ENCODE measurements around the gene TSPAN9. TPM values are rescaled to one million over a fixed set of nuclear protein-coding genes. Genes with fewer than 3 reads are reported as not detected.
A peak's percentile ranks its signal among the peaks of the same experiment; 100 is the strongest.

Gene TSPAN9
- total RNA-seq, 1 donor from 2014 or later: 81.2 TPM

GRCh38 chr12:3119192-3119755 lies 42.1 kb downstream of the TSPAN9 start:
- no peak for TF ChIP-seq CTCF (IDR thresholded peaks at IDR 0.05)
- H3K27me3 ChIP-seq: no peaks in the 10 kb centered on the region
- peaks cover 49% of the 10 kb centered on the region for H3K4me1 ChIP-seq
- no peak overlapping the region for H3K4me3 ChIP-seq
- intact Hi-C loops (cut with DNase I): no loop called here
- H3K9me3 ChIP-seq: no peaks in the 10 kb centered on the region
- DNase-seq (no peak), ATAC-seq (peak; percentile 66)
- H3K27ac ChIP-seq: peak overlapping the region; percentile 75
- H3K36me3 ChIP-seq: no peaks in the 10 kb centered on the region

- Histone ChIP-seq H3K36me3 (no peaks in the 10 kb centered on the region), H3K27ac (peak overlapping the region; percentile 75), H3K9me3 (no peaks in the 10 kb centered on the region), H3K4me3 (no peak overlapping the region), H3K4me1 (peaks cover 49% of the 10 kb centered on the region), H3K27me3 (no peaks in the 10 kb centered on the region)
- TF ChIP-seq CTCF (IDR thresholded peaks at IDR 0.05): no peak
- ATAC-seq: peak; percentile 76
- DNase-seq: peak; percentile 81
- intact Hi-C loops (cut with DNase I): loop anchor here (10.0 kb wide), 1 partner anchor 45 kb away; the partner anchor contains the start of gene TSPAN9
Measured at GRCh38 chr12:3119756-3120601, 42.8 kb downstream of the TSPAN9 start.

DNA sequence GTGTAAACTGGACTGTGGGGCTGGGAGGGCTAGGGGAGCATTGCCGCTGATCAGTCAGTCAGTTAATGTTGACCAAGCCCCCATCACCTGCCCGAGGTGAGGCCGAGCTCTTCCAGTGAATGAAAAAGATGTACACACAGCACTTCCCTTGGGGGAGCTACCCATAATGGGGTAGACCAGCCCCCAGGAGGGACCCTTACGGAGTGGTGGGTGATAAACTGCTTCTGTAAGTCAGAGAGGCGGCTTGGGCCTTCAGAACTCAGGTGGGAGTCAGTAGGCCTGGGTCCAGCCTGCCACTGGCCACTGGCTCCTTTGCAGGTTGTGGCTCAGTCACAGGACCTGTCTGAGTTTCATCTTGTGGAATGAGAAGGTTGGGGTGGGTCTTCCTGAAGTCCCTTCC lies 43.5 kb downstream of the TSPAN9 start:
- peak overlapping the region; percentile 75 for H3K27ac ChIP-seq
- ATAC-seq: no peak
- no peaks in the 10 kb centered on the region for H3K27me3 ChIP-seq
- H3K36me3 ChIP-seq: no peaks in the 10 kb centered on the region
- H3K9me3 ChIP-seq: no peaks in the 10 kb centered on the region
- H3K4me3 ChIP-seq: no peak overlapping the region
- intact Hi-C loops (cut with DNase I): loop anchor here (10.0 kb wide), 1 partner anchor 46 kb away; the partner anchor contains the start of gene TSPAN9
- no peak for TF ChIP-seq CTCF (IDR thresholded peaks at IDR 0.05)
- peaks cover 49% of the 10 kb centered on the region for H3K4me1 ChIP-seq
- no peak for DNase-seq

GRCh38 chr12:3122841-3123678 lies 45.9 kb downstream of the TSPAN9 start:
- intact Hi-C loops (cut with DNase I): loop anchor here (10.0 kb wide), 1 partner anchor 48 kb away; the partner anchor contains the start of gene TSPAN9
- ATAC-seq: peak; percentile 61

More at GRCh38 chr12:3122841-3123678, 45.9 kb downstream of the TSPAN9 start:
- Histone ChIP-seq H3K4me1 (peaks cover 42% of the 10 kb centered on the region), H3K27me3 (no peaks in the 10 kb centered on the region), H3K27ac (peak overlapping the region; percentile 55), H3K4me3 (no peak overlapping the region), H3K9me3 (no peaks in the 10 kb centered on the region), H3K36me3 (no peaks in the 10 kb centered on the region)
- DNase-seq: no peak
- TF ChIP-seq CTCF (IDR thresholded peaks at IDR 0.05): peak; percentile 28

All from upper lobe of right lung (tissue), 1 donor.